AG09319 (cell line): Measurements from ENCODE around the gene SERPINB7.

ENCODE experiments used
- DNase-seq: peaks from one replicate; pipeline ENCODE4 v3.0.0-alpha.2; 2010; ENCODE audit warnings: low read depth; ENCODE audit errors: extremely low read depth
- CTCF ChIP-seq: IDR thresholded peaks from 2 replicates; pipeline ENCODE4 v1.5.1; 2011; ENCODE audit warnings: low read depth, mild to moderate bottlenecking, inconsistent platforms, low read length, moderate library complexity

Gene SERPINB7

GRCh38 chr18:63817441-63818051, 42.3 kb downstream of the SERPINB7 start:
- TF ChIP-seq CTCF: no peak
- DNase-seq: peak; percentile 50

- TF ChIP-seq CTCF: no peak
- no peak for DNase-seq
Observed at GRCh38 chr18:63818212-63818611, 43.0 kb downstream of the SERPINB7 start.

GRCh38 chr18:63819786-63820185, 44.6 kb downstream of the SERPINB7 start:
- TF ChIP-seq CTCF: no peak
- no peak for DNase-seq

GRCh38 chr18:63820694-63821093, 45.5 kb downstream of the SERPINB7 start:
- no peak for DNase-seq
- no peak for TF ChIP-seq CTCF

GRCh38 chr18:63823516-63824219, 48.5 kb downstream of the SERPINB7 start:
- DNase-seq: no peak
- TF ChIP-seq CTCF: peak; percentile 17

- TF ChIP-seq CTCF: no peak
- no peak for DNase-seq
Observed at GRCh38 chr18:63824220-63824525, 49.0 kb downstream of the SERPINB7 start.

- TF ChIP-seq CTCF: no peak
- DNase-seq: no peak
Observed at GRCh38 chr18:63828120-63828519, 52.9 kb downstream of the SERPINB7 start.
